Measurements from ENCODE around the gene RBBP4. TPM values are rescaled to one million over a fixed set of nuclear protein-coding genes. Genes with fewer than 3 reads are reported as not detected.
"Not testable (repeated sequence)": the region's sequence is repeated elsewhere in the genome, so short reads cannot be mapped to it uniquely, and the experiment has no call there.

Gene RBBP4
- total RNA-seq, 1 donor from 2014 or later, result 186 TPM

- Histone ChIP-seq H3K36me3 (ENCODE audit: insufficient read depth, low read length) (no peaks in the 10 kb centered on the region), H3K79me2 (ENCODE audit: insufficient read depth, low read length) (no peaks in the 10 kb centered on the region), H3K27me3 (ENCODE audit: insufficient read depth, low read length) (no peaks in the 10 kb centered on the region), H3K4me2 (ENCODE audit: low read length) (no peak overlapping the region), H3K4me3 (ENCODE audit: insufficient read depth, low read depth, low read length) (no peak overlapping the region), H4K20me1 (ENCODE audit: insufficient read depth, low read length) (no peaks in the 10 kb centered on the region), H2AFZ (ENCODE audit: low read depth, low read length) (no peak overlapping the region), H3K4me1 (ENCODE audit: insufficient read depth, low read length) (peaks cover 7% of the 10 kb centered on the region), H3K27ac (ENCODE audit: low read depth, low read length) (no peak overlapping the region), H3K9ac (ENCODE audit: low read length) (no peak overlapping the region), H3K9me3 (ENCODE audit: insufficient read depth, low read depth, low read length) (no peaks in the 10 kb centered on the region)
- Mint-ChIP-seq H3K27ac (ENCODE audit: unreplicated experiment) (no peak overlapping the region), H3K4me1 (ENCODE audit: low read depth, unreplicated experiment) (peaks cover 6% of the 10 kb centered on the region), H3K36me3 (ENCODE audit: low read depth, unreplicated experiment) (no peaks in the 10 kb centered on the region), H3K9me3 (ENCODE audit: unreplicated experiment) (no peaks in the 10 kb centered on the region), H3K4me3 (ENCODE audit: unreplicated experiment) (no peak overlapping the region), H3K27me3 (ENCODE audit: low read depth, unreplicated experiment) (no peaks in the 10 kb centered on the region)
- no peak for DNase-seq (ENCODE audit: low read depth)
- TF ChIP-seq, protein P1, sequence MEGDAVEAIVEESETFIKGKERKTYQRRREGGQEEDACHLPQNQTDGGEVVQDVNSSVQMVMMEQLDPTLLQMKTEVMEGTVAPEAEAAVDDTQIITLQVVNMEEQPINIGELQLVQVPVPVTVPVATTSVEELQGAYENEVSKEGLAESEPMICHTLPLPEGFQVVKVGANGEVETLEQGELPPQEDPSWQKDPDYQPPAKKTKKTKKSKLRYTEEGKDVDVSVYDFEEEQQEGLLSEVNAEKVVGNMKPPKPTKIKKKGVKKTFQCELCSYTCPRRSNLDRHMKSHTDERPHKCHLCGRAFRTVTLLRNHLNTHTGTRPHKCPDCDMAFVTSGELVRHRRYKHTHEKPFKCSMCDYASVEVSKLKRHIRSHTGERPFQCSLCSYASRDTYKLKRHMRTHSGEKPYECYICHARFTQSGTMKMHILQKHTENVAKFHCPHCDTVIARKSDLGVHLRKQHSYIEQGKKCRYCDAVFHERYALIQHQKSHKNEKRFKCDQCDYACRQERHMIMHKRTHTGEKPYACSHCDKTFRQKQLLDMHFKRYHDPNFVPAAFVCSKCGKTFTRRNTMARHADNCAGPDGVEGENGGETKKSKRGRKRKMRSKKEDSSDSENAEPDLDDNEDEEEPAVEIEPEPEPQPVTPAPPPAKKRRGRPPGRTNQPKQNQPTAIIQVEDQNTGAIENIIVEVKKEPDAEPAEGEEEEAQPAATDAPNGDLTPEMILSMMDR (IDR thresholded peaks at IDR 0.05; ENCODE audit: insufficient read depth, low read depth, low read length), result no peak
- FAIRE-seq, result no peak
These were observed 58.1 kb downstream of the RBBP4 start for GRCh38 chr1:32709075-32709474.

GRCh38 chr1:32709476-32709875 is 58.5 kb downstream of the RBBP4 start:
- Histone ChIP-seq H3K9me3 (ENCODE audit: insufficient read depth, low read depth, low read length) (no peaks in the 10 kb centered on the region), H3K9ac (ENCODE audit: low read length) (no peak overlapping the region), H3K4me3 (ENCODE audit: insufficient read depth, low read depth, low read length) (no peak overlapping the region), H3K27me3 (ENCODE audit: insufficient read depth, low read length) (no peaks in the 10 kb centered on the region), H4K20me1 (ENCODE audit: insufficient read depth, low read length) (no peaks in the 10 kb centered on the region), H3K36me3 (ENCODE audit: insufficient read depth, low read length) (no peaks in the 10 kb centered on the region), H2AFZ (ENCODE audit: low read depth, low read length) (no peak overlapping the region), H3K4me2 (ENCODE audit: low read length) (no peak overlapping the region), H3K4me1 (ENCODE audit: insufficient read depth, low read length) (peaks cover 3% of the 10 kb centered on the region), H3K79me2 (ENCODE audit: insufficient read depth, low read length) (no peaks in the 10 kb centered on the region), H3K27ac (ENCODE audit: low read depth, low read length) (no peak overlapping the region)
- FAIRE-seq (no peak), DNase-seq (ENCODE audit: low read depth) (no peak)
- no peak overlapping the region for H3K4me3 Mint-ChIP-seq (ENCODE audit: unreplicated experiment)
- TF ChIP-seq, protein P1 (IDR thresholded peaks at IDR 0.05; ENCODE audit: insufficient read depth, low read depth, low read length), result no peak
- TF ChIP-seq EZH2 (IDR thresholded peaks at IDR 0.05; ENCODE audit: insufficient read depth, low read length), result no peak
- H3K27me3 Mint-ChIP-seq (ENCODE audit: low read depth, unreplicated experiment), result no peaks in the 10 kb centered on the region
- no peaks in the 10 kb centered on the region for H3K36me3 Mint-ChIP-seq (ENCODE audit: low read depth, unreplicated experiment)
- H3K27ac Mint-ChIP-seq (ENCODE audit: unreplicated experiment), result no peak overlapping the region
- no peaks in the 10 kb centered on the region for H3K9me3 Mint-ChIP-seq (ENCODE audit: unreplicated experiment)
- peaks cover 4% of the 10 kb centered on the region for H3K4me1 Mint-ChIP-seq (ENCODE audit: low read depth, unreplicated experiment)

DNA sequence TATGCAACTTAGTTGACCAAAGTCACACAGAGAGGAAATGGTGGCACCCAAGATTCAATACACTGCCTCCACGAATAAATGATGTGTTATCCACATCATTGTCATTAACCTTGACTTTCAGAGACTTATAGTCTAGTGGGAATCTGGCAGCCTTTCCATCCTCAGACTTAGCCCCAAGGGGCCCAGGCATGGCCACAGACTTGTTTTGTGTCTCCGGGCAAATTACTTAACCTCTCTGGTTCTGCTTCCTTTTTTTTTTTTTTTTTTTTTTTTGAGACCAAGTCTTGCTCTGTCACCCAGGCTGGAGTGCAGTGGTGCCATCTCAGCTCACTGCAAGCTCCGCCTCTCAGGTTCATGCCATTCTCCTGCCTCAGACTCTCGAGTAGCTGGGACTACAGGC is 60.2 kb downstream of the RBBP4 start:
- not testable (repeated sequence) for DNase-seq (ENCODE audit: low read depth); H3K36me3 Mint-ChIP-seq (ENCODE audit: low read depth, unreplicated experiment); H3K9me3 Mint-ChIP-seq (ENCODE audit: unreplicated experiment); H3K9me3 ChIP-seq (ENCODE audit: insufficient read depth, low read depth, low read length); H3K27me3 ChIP-seq (ENCODE audit: insufficient read depth, low read length); FAIRE-seq; H2AFZ ChIP-seq (ENCODE audit: low read depth, low read length); H4K20me1 ChIP-seq (ENCODE audit: insufficient read depth, low read length); H3K27ac Mint-ChIP-seq (ENCODE audit: unreplicated experiment); H3K4me3 Mint-ChIP-seq (ENCODE audit: unreplicated experiment); H3K36me3 ChIP-seq (ENCODE audit: insufficient read depth, low read length); H3K79me2 ChIP-seq (ENCODE audit: insufficient read depth, low read length); H3K9ac ChIP-seq (ENCODE audit: low read length); H3K4me2 ChIP-seq (ENCODE audit: low read length); H3K27me3 Mint-ChIP-seq (ENCODE audit: low read depth, unreplicated experiment); H3K4me3 ChIP-seq (ENCODE audit: insufficient read depth, low read depth, low read length); H3K4me1 ChIP-seq (ENCODE audit: insufficient read depth, low read length); H3K4me1 Mint-ChIP-seq (ENCODE audit: low read depth, unreplicated experiment); H3K27ac ChIP-seq (ENCODE audit: low read depth, low read length)
